K562 (cell line): ENCODE measurements around the gene HPD. TPM values are rescaled to one million over a fixed set of nuclear protein-coding genes. Genes with fewer than 3 reads are reported as not detected.

Experiments
- BACH1 ChIP-seq: fragments of 200-800 bp; sonication (Bioruptor generic); IDR thresholded peaks from 2 replicates; pipeline ENCODE4 v1.6.1; 2016; ENCODE audit warnings: missing genetic modification characterization, missing compliant biosample characterization
- BHLHE40 ChIP-seq: IDR thresholded peaks from 2 replicates; pipeline ENCODE4 v1.6.1; 2011; ENCODE audit warnings: low read length, improper control_type of control experiment
- EP400 ChIP-seq: fragments of 450-650 bp; IDR thresholded peaks from 2 replicates; pipeline ENCODE4 v1.6.1; 2017; ENCODE audit warnings: antibody characterized with exemption, mild to moderate bottlenecking, moderate library complexity
- HDAC2 ChIP-seq: fragments of 450-650 bp; IDR thresholded peaks from 2 replicates; pipeline ENCODE4 v1.6.1; 2016; ENCODE audit warnings: mild to moderate bottlenecking
- KDM4B ChIP-seq, 2 experiments: fragments of 450-650 bp in 1 of 2; sonication (generic) in 1 of 2; IDR thresholded peaks; 2 replicates each; pipeline ENCODE4 v1.6.1; 2016 to 2017; ENCODE audit warnings: borderline replicate concordance in 2 of 2, antibody characterized with exemption in 1 of 2, low read depth in 1 of 2, mild to moderate bottlenecking in 1 of 2
- L3MBTL2 ChIP-seq: fragments of 450-650 bp; IDR thresholded peaks from 2 replicates; pipeline ENCODE4 v1.6.1; 2016; ENCODE audit warnings: mild to moderate bottlenecking, moderate library complexity
- NR4A1 ChIP-seq, 2 experiments: fragments of 250-450 bp in 1 of 2; fragments of 450-650 bp in 1 of 2; sonication (Bioruptor Pico) in 1 of 2; IDR thresholded peaks; 2 replicates each; pipeline versions ENCODE4 v1.4.0 to v1.6.1; 2016 to 2020; ENCODE audit warnings: mild to moderate bottlenecking in 2 of 2, missing compliant biosample characterization in 1 of 2, missing genetic modification characterization in 1 of 2, moderate library complexity in 1 of 2
- TEAD1 ChIP-seq, 2 experiments: fragments of 450-650 bp in 1 of 2; sonication (generic) in 1 of 2; formaldehyde crosslinking; IDR thresholded peaks; 2 replicates each; pipeline versions ENCODE4 v1.4.0 to v1.8.0; 2020 to 2022; ENCODE audit warnings: mild to moderate bottlenecking in 2 of 2, missing genetic modification reagents in 1 of 2
- YY1 ChIP-seq, 3 experiments: IDR thresholded peaks; 2 replicates each; pipeline ENCODE4 v1.6.1; 2011; ENCODE audit warnings: low read length in 2 of 3, mild to moderate bottlenecking in 2 of 3, moderate library complexity in 2 of 3, borderline replicate concordance in 1 of 3, control low read depth in 1 of 3, low read depth in 1 of 3; ENCODE audit not compliant: insufficient read depth in 3 of 3, insufficient replicate concordance in 2 of 3, control insufficient read depth in 1 of 3, insufficient read length in 1 of 3; ENCODE audit errors: extremely low read depth in 1 of 3
- ZNF639 ChIP-seq, 2 experiments: fragments of 200-800 bp in 1 of 2; sonication (Bioruptor generic) in 1 of 2; sonication (generic) in 1 of 2; formaldehyde crosslinking in 1 of 2; IDR thresholded peaks in 1 of 2; conservative IDR thresholded peaks in 1 of 2; 2 replicates each; pipeline versions ENCODE4 v1.5.0 to v1.6.1; 2016 to 2020; ENCODE audit warnings: missing compliant biosample characterization in 1 of 2, missing genetic modification characterization in 1 of 2, missing genetic modification reagents in 1 of 2
- polyA plus RNA-seq, 8 experiments: library from polyadenylated mRNA; depleted of rRNA in 4 of 8; stranded (reverse) in 5 of 8; unstranded in 3 of 8; fragments of >200 nt; fragmentation: Nextera tagmentation in 2 of 8; fragmentation: Illumina TruSeq in 1 of 8; extraction: Ambion mirVana in 2 of 8; extraction: Trizol in 1 of 8; gene quantifications; 2 replicates each; pipeline versions ENCODE4 v1.2.1 to v1.2.3, GENCODE V29; 2011 to 2014; ENCODE audit warnings: inconsistent platforms in 1 of 8, missing spikeins in 1 of 8
- total RNA-seq, 7 experiments: library from RNA; depleted of rRNA in 6 of 7; stranded (reverse); fragments of >200 nt in 6 of 7; fragmentation: Illumina TruSeq in 2 of 7; extraction: Trizol in 2 of 7; gene quantifications; 2 replicates each; pipeline versions ENCODE4 v1.2.1 to v1.2.3, GENCODE V29; 2011 to 2021; ENCODE audit warnings: low replicate concordance in 1 of 7
- TF ChIP-seq, protein P1 (sequence below), 2 experiments: fragments of 450-650 bp in 1 of 2; sonication (generic) in 1 of 2; formaldehyde crosslinking in 1 of 2; IDR thresholded peaks in 1 of 2; conservative IDR thresholded peaks in 1 of 2; 2 replicates each; pipeline versions ENCODE4 v1.6.1 to v1.8.1; 2016 to 2023; ENCODE audit warnings: mild to moderate bottlenecking in 2 of 2, moderate library complexity in 2 of 2, inconsistent platforms in 1 of 2, missing genetic modification reagents in 1 of 2
- TF ChIP-seq, protein P2 (sequence below): sonication (generic); formaldehyde crosslinking; IDR thresholded peaks from 2 replicates; pipeline ENCODE4 v1.9.0; 2022; ENCODE audit warnings: mild to moderate bottlenecking, missing genetic modification reagents
- TF ChIP-seq, protein P3 (sequence below): fragments of 200-800 bp; sonication (Bioruptor generic); IDR thresholded peaks from 2 replicates; pipeline ENCODE4 v1.6.1; 2017; ENCODE audit warnings: missing genetic modification characterization, missing compliant biosample characterization
- TF ChIP-seq, protein P4 (sequence below), 2 experiments: fragments of 450-650 bp in 1 of 2; IDR thresholded peaks; 2 replicates each; pipeline ENCODE4 v1.6.1; 2011 to 2017; ENCODE audit warnings: low read depth in 2 of 2, antibody characterized with exemption in 1 of 2, borderline replicate concordance in 1 of 2, low read length in 1 of 2, mild to moderate bottlenecking in 1 of 2, mixed read lengths in 1 of 2; ENCODE audit not compliant: control insufficient read depth in 1 of 2

Gene HPD
- total and polyA plus RNA-seq, 9 of the 15 experiments (the other 6 are each of a cell fraction or from before 2014, with no cell fraction given): 0.06 to 0.29 (median 0.07) TPM; not detected in 4

GRCh38 chr12:121797937-121798786 is 60.5 kb downstream of the HPD start (continued):
- peak in 1 of 2 experiments; percentile 38; a peak in 1 of 4 replicates for TF ChIP-seq ZNF639 (CRISPR knock-in tag; conservative IDR thresholded peaks at IDR 0.05 in 1 of 2, IDR thresholded peaks at IDR 0.05 in 1 of 2)
- TF ChIP-seq, protein P1, sequence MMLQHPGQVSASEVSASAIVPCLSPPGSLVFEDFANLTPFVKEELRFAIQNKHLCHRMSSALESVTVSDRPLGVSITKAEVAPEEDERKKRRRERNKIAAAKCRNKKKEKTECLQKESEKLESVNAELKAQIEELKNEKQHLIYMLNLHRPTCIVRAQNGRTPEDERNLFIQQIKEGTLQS (IDR thresholded peaks at IDR 0.05): no peak
- TF ChIP-seq, protein P1 (CRISPR knock-in tag; conservative IDR thresholded peaks at IDR 0.05): no peak
- TF ChIP-seq, protein P2, sequence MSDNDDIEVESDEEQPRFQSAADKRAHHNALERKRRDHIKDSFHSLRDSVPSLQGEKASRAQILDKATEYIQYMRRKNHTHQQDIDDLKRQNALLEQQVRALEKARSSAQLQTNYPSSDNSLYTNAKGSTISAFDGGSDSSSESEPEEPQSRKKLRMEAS (CRISPR knock-in tag): peak; percentile 84
- TF ChIP-seq KDM4B (IDR thresholded peaks at IDR 0.05; ENCODE audit: borderline replicate concordance in 2 of 2, low read depth in 1 of 2): 0 out of 4 replicates have a peak, but pooled peaks of 1 of the 2 experiments have one; percentile 31
- TF ChIP-seq TEAD1 (CRISPR knock-in tag; IDR thresholded peaks at IDR 0.05): 0 out of 4 replicates have a peak, but pooled peaks of 1 of the 2 experiments have one; percentile 9
- peak; percentile 74 for TF ChIP-seq EP400
- peak; percentile 70; the same call in 1 of the 2 replicates for TF ChIP-seq BHLHE40
- TF ChIP-seq, protein P3, sequence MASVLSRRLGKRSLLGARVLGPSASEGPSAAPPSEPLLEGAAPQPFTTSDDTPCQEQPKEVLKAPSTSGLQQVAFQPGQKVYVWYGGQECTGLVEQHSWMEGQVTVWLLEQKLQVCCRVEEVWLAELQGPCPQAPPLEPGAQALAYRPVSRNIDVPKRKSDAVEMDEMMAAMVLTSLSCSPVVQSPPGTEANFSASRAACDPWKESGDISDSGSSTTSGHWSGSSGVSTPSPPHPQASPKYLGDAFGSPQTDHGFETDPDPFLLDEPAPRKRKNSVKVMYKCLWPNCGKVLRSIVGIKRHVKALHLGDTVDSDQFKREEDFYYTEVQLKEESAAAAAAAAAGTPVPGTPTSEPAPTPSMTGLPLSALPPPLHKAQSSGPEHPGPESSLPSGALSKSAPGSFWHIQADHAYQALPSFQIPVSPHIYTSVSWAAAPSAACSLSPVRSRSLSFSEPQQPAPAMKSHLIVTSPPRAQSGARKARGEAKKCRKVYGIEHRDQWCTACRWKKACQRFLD (CRISPR knock-in tag): 0 out of 2 replicates have a peak, but pooled peaks have one; percentile 57
- TF ChIP-seq, protein P4, sequence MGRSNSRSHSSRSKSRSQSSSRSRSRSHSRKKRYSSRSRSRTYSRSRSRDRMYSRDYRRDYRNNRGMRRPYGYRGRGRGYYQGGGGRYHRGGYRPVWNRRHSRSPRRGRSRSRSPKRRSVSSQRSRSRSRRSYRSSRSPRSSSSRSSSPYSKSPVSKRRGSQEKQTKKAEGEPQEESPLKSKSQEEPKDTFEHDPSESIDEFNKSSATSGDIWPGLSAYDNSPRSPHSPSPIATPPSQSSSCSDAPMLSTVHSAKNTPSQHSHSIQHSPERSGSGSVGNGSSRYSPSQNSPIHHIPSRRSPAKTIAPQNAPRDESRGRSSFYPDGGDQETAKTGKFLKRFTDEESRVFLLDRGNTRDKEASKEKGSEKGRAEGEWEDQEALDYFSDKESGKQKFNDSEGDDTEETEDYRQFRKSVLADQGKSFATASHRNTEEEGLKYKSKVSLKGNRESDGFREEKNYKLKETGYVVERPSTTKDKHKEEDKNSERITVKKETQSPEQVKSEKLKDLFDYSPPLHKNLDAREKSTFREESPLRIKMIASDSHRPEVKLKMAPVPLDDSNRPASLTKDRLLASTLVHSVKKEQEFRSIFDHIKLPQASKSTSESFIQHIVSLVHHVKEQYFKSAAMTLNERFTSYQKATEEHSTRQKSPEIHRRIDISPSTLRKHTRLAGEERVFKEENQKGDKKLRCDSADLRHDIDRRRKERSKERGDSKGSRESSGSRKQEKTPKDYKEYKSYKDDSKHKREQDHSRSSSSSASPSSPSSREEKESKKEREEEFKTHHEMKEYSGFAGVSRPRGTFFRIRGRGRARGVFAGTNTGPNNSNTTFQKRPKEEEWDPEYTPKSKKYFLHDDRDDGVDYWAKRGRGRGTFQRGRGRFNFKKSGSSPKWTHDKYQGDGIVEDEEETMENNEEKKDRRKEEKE (IDR thresholded peaks at IDR 0.05; ENCODE audit: borderline replicate concordance in 1 of 2, control insufficient read depth in 1 of 2, low read depth in 2 of 2, low read length in 1 of 2): 0 out of 4 replicates have a peak, but pooled peaks of 1 of the 2 experiments have one; percentile 15
- peak in 1 of 3 experiments; percentile 70 for TF ChIP-seq YY1 (IDR thresholded peaks at IDR 0.05; ENCODE audit: borderline replicate concordance in 1 of 3, control insufficient read depth in 1 of 3, extremely low read depth in 1 of 3, insufficient read depth in 3 of 3, insufficient read length in 1 of 3, insufficient replicate concordance in 2 of 3, low read depth in 1 of 3, low read length in 2 of 3)
- TF ChIP-seq HDAC2: peak; percentile 14; the same call in 1 of the 2 replicates
- TF ChIP-seq NR4A1 (CRISPR knock-in tag; IDR thresholded peaks at IDR 0.05): no peak
- TF ChIP-seq NR4A1 (tag; IDR thresholded peaks at IDR 0.05): peak; percentile 36; the same call in 1 of the 2 replicates
- TF ChIP-seq L3MBTL2: peak; percentile 70
- no peak for TF ChIP-seq BACH1 (tag)
